HEK293 (cell line): Measurements from ENCODE around the gene MSH4.
A peak's percentile ranks its signal among the peaks of the same experiment; 100 is the strongest.

Experiments
- CTCF ChIA-PET: fragments of 350-600 bp; formaldehyde crosslinking; extraction: SDS; loops from one replicate; lab custom pipeline; 2021; ENCODE audit warnings: antibody characterized with exemption; lab: Yijun Ruan, JAX
- POLR2A ChIA-PET: fragments of 300-600 bp; formaldehyde crosslinking; extraction: SDS; loops from one replicate; lab custom pipeline; 2020; ENCODE audit warnings: antibody characterized with exemption, inconsistent platforms; lab: Yijun Ruan, JAX
- H3K27ac ChIP-seq: fragments of 200-500 bp; sonication (Bioruptor generic); 2 replicates; pipeline ENCODE4 v1.5.1; 2014; ENCODE audit warnings: low read depth, low read length, control low read depth, inconsistent platforms; ENCODE audit errors: extremely low read depth
- H3K36me3 ChIP-seq, 2 experiments: fragments of 200-500 bp in 1 of 2; sonication (Bioruptor generic) in 1 of 2; 1 replicate in 1 of 2; 2 replicates in 1 of 2; pipeline ENCODE4 v1.5.1; 2014 to 2017; ENCODE audit warnings: inconsistent platforms in 2 of 2, low read length in 2 of 2; ENCODE audit not compliant: control insufficient read depth in 2 of 2, insufficient read depth in 1 of 2
- H3K4me1 ChIP-seq: fragments of 200-500 bp; sonication (Bioruptor generic); 2 replicates; pipeline ENCODE4 v1.5.1; 2014; ENCODE audit warnings: mild to moderate bottlenecking, low read length, inconsistent platforms; ENCODE audit not compliant: control insufficient read depth, insufficient read depth
- H3K4me3 ChIP-seq: 2 replicates; pipeline ENCODE4 v1.5.1; 2011; ENCODE audit warnings: low read depth, mild to moderate bottlenecking, control low read depth, low read length, moderate library complexity
- H3K9me3 ChIP-seq: fragments of 200-500 bp; sonication (Bioruptor generic); 2 replicates; pipeline ENCODE4 v1.5.1; 2014; ENCODE audit warnings: low read depth, low read length, inconsistent platforms; ENCODE audit not compliant: control insufficient read depth, insufficient read depth
- BCL6B ChIP-seq: fragments of 450-650 bp; formaldehyde crosslinking; IDR thresholded peaks from 2 replicates; pipeline ENCODE4 v1.5.1; 2017; ENCODE audit warnings: missing biosample characterization, missing genetic modification characterization
- CTCF ChIP-seq: fragments of 450-650 bp; formaldehyde crosslinking; IDR thresholded peaks from 2 replicates; pipeline ENCODE4 v1.5.1; 2016; ENCODE audit warnings: missing biosample characterization, missing genetic modification characterization
- HOXC10 ChIP-seq: sonication (generic); formaldehyde crosslinking; IDR thresholded peaks from 2 replicates; pipeline ENCODE4 v1.8.1; 2023; ENCODE audit warnings: mild to moderate bottlenecking, missing genetic modification reagents
- MZF1 ChIP-seq: fragments of 450-650 bp; formaldehyde crosslinking; IDR thresholded peaks from 2 replicates; pipeline ENCODE4 v1.5.1; 2017; ENCODE audit warnings: missing biosample characterization, missing genetic modification characterization, borderline replicate concordance
- PRDM1 ChIP-seq: fragments of 450-650 bp; formaldehyde crosslinking; IDR thresholded peaks from 2 replicates; pipeline ENCODE4; 2016; ENCODE audit warnings: missing biosample characterization, missing genetic modification characterization
- PRDM10 ChIP-seq: fragments of 450-650 bp; formaldehyde crosslinking; IDR thresholded peaks from 2 replicates; pipeline ENCODE4 v1.5.1; 2016; ENCODE audit warnings: missing biosample characterization, missing genetic modification characterization
- REPIN1 ChIP-seq: fragments of 450-650 bp; formaldehyde crosslinking; IDR thresholded peaks from 2 replicates; pipeline ENCODE4 v1.5.1; 2017; ENCODE audit warnings: missing biosample characterization, missing genetic modification characterization, low read depth
- TRIM28 ChIP-seq: IDR thresholded peaks from 2 replicates; pipeline ENCODE4 v1.6.1; 2011; ENCODE audit warnings: low read length, control low read depth, borderline replicate concordance
- ZBTB48 ChIP-seq: fragments of 450-650 bp; formaldehyde crosslinking; IDR thresholded peaks from 2 replicates; pipeline ENCODE4 v1.5.1; 2016; ENCODE audit warnings: missing biosample characterization, missing genetic modification characterization
- ZFP69B ChIP-seq: fragments of 450-650 bp; formaldehyde crosslinking; IDR thresholded peaks from 2 replicates; pipeline ENCODE4 v1.5.1; 2016; ENCODE audit warnings: missing biosample characterization, missing genetic modification characterization
- ZIC2 ChIP-seq: fragments of 450-650 bp; formaldehyde crosslinking; IDR thresholded peaks from 2 replicates; pipeline ENCODE4 v1.5.1; 2016; ENCODE audit warnings: missing biosample characterization, missing genetic modification characterization
- ZNF112 ChIP-seq: fragments of 450-650 bp; formaldehyde crosslinking; IDR thresholded peaks from 2 replicates; pipeline ENCODE4 v1.5.0; 2017; ENCODE audit warnings: missing biosample characterization, missing genetic modification characterization
- ZNF121 ChIP-seq: fragments of 450-650 bp; formaldehyde crosslinking; IDR thresholded peaks from 2 replicates; pipeline ENCODE4 v1.5.1; 2016; ENCODE audit warnings: missing biosample characterization, missing genetic modification characterization
- ZNF391 ChIP-seq: fragments of 450-650 bp; formaldehyde crosslinking; IDR thresholded peaks from 2 replicates; pipeline ENCODE4 v1.5.1; 2016; ENCODE audit warnings: low read depth, missing biosample characterization, missing genetic modification characterization, borderline replicate concordance
- ZNF404 ChIP-seq: fragments of 450-650 bp; formaldehyde crosslinking; IDR thresholded peaks from 2 replicates; pipeline ENCODE4 v1.5.1; 2017; ENCODE audit warnings: missing biosample characterization, missing genetic modification characterization
- ZNF510 ChIP-seq: fragments of 450-650 bp; formaldehyde crosslinking; IDR thresholded peaks from 2 replicates; pipeline ENCODE4 v1.5.1; 2018; ENCODE audit warnings: mild to moderate bottlenecking, missing genetic modification characterization, missing biosample characterization; ENCODE audit not compliant: insufficient replicate concordance
- ZNF580 ChIP-seq: fragments of 450-650 bp; formaldehyde crosslinking; IDR thresholded peaks from 2 replicates; pipeline ENCODE4 v1.5.1; 2016; ENCODE audit warnings: missing biosample characterization, missing genetic modification characterization
- ZNF626 ChIP-seq: fragments of 450-650 bp; sonication (Bioruptor Pico); formaldehyde crosslinking; IDR thresholded peaks from 2 replicates; pipeline ENCODE4 v1.5.1; 2018; ENCODE audit warnings: missing biosample characterization, missing genetic modification characterization, inconsistent platforms
- ZNF654 ChIP-seq: fragments of 450-650 bp; formaldehyde crosslinking; IDR thresholded peaks from 2 replicates; pipeline ENCODE4 v1.5.1; 2016; ENCODE audit warnings: low read depth, missing biosample characterization, missing genetic modification characterization
- ZNF660 ChIP-seq: fragments of 450-650 bp; IDR thresholded peaks from 2 replicates; pipeline ENCODE4 v1.5.1; 2018; ENCODE audit warnings: missing biosample characterization, mild to moderate bottlenecking, missing genetic modification characterization
- ZSCAN23 ChIP-seq: fragments of 450-650 bp; formaldehyde crosslinking; IDR thresholded peaks from 2 replicates; pipeline ENCODE4 v1.5.1; 2016; ENCODE audit warnings: missing biosample characterization, missing genetic modification characterization

Gene MSH4

GRCh38 chr1:75901371-75901770 lies 104.7 kb downstream of the MSH4 start (continued):
- no peak for TF ChIP-seq ZNF626

GRCh38 chr1:75908717-75909152 lies 112.1 kb downstream of the MSH4 start:
- Histone ChIP-seq H3K27ac (no peak overlapping the region), H3K4me1 (no peaks in the 10 kb centered on the region), H3K36me3 (no peaks in the 10 kb centered on the region), H3K4me3 (no peak overlapping the region), H3K9me3 (no peaks in the 10 kb centered on the region)
- ChIA-PET POLR2A (no interaction called here), CTCF (interaction anchor here (0.6 to 2.2 kb wide), 17 partner anchors 9 to 1233 kb away, joined by 3 to 15 read pairs (median 5); partner anchors contain the start of gene ASB17)
- TF ChIP-seq ZBTB48 (tag by site-specific recombination) (no peak), ZIC2 (no peak), PRDM10 (peak; percentile 88), PRDM1 (tag by site-specific recombination) (no peak), ZNF660 (no peak), ZNF580 (tag by site-specific recombination) (no peak), ZNF391 (no peak), TRIM28 (peak; percentile 82), HOXC10 (CRISPR knock-in tag) (no peak), ZFP69B (tag by site-specific recombination) (no peak), BCL6B (tag by site-specific recombination) (no peak), REPIN1 (no peak), ZNF510 (tag by site-specific recombination) (no peak), ZNF121 (tag by site-specific recombination) (no peak), MZF1 (tag by site-specific recombination) (peak; percentile 74; the same call in 1 of the 2 replicates), ZNF654 (tag by site-specific recombination) (peak; percentile 88), ZSCAN23 (tag by site-specific recombination) (no peak), ZNF404 (tag by site-specific recombination) (no peak), CTCF (peak; percentile 33; the same call in 1 of the 2 replicates), ZNF112 (no peak)
- TF ChIP-seq, all 188 proteins: peak for 5
